C1 segment of cervical spinal cord (tissue), 14 donors: ENCODE results near the gene RNF4.
A peak's percentile ranks its signal among the peaks of the same experiment; 100 is the strongest.

ENCODE experiments used
- DNase-seq, 14 donors: peaks; one replicate each; lab custom pipeline; 2025; lab: John Stamatoyannopoulos, UW

Gene RNF4

GRCh38 chr4:2437475-2438215, 31.3 kb upstream of the RNF4 start:
- no peak for DNase-seq

- DNase-seq = peak in 5 of 14 donors; percentile 22 to 82 (median 34)
Observed at GRCh38 chr4:2438822-2439718, 29.8 kb upstream of the RNF4 start.

- peak in 1 of 14 donors; percentile 14 for DNase-seq
Observed at GRCh38 chr4:2441393-2442174, 27.3 kb upstream of the RNF4 start.

GRCh38 chr4:2442175-2442993, 26.5 kb upstream of the RNF4 start:
- DNase-seq = no peak

GRCh38 chr4:2443061-2443730, 25.7 kb upstream of the RNF4 start:
- no peak for DNase-seq

- DNase-seq = no peak
Observed at GRCh38 chr4:2443956-2444740, 24.8 kb upstream of the RNF4 start.

- no peak for DNase-seq
Observed at GRCh38 chr4:2445130-2445529, 23.8 kb upstream of the RNF4 start.

GRCh38 chr4:2445571-2445970, 23.3 kb upstream of the RNF4 start:
- DNase-seq = no peak

- DNase-seq = no peak
Observed at GRCh38 chr4:2446656-2447564, 22.0 kb upstream of the RNF4 start.

GRCh38 chr4:2448589-2448988, 20.3 kb upstream of the RNF4 start:
- DNase-seq = no peak

- DNase-seq = no peak
Observed at GRCh38 chr4:2449051-2449450, 19.9 kb upstream of the RNF4 start.

- DNase-seq = no peak
Observed at GRCh38 chr4:2449511-2450392, 19.2 kb upstream of the RNF4 start.

- no peak for DNase-seq
Observed at GRCh38 chr4:2450394-2451035, 18.4 kb upstream of the RNF4 start.

GRCh38 chr4:2451036-2451520, 17.8 kb upstream of the RNF4 start:
- no peak for DNase-seq

- DNase-seq = no peak
Observed at GRCh38 chr4:2451821-2452785, 16.8 kb upstream of the RNF4 start.
